ENCODE data around the gene RLF.

Gene RLF

GRCh38 chr1:40143891-40144575 lies 17.2 kb upstream of the RLF start:
- DNase-seq: peak; percentile 68
- in situ Hi-C loops (cut with HindIII; ENCODE audit: low pct_ligation_motif_present, low sequenced_read_pairs): no loop called here
- H3K36me3 ChIP-seq (replicated peaks): no peaks in the 10 kb centered on the region
- no peak overlapping the region for H3K4me3 ChIP-seq (ENCODE audit: low read depth, low read length)
- H3K27ac ChIP-seq: no peak overlapping the region
- peak; percentile 86 for TF ChIP-seq CTCF (IDR thresholded peaks at IDR 0.05; ENCODE audit: low read depth, low read length, missing control alignments)
- peaks cover 12% of the 10 kb centered on the region for H3K27me3 ChIP-seq (replicated peaks)

GRCh38 chr1:40151457-40152079 lies 9.6 kb upstream of the RLF start:
- H3K36me3 ChIP-seq (replicated peaks): no peaks in the 10 kb centered on the region
- in situ Hi-C loops (cut with HindIII; ENCODE audit: low pct_ligation_motif_present, low sequenced_read_pairs): no loop called here
- no peak for TF ChIP-seq CTCF (IDR thresholded peaks at IDR 0.05; ENCODE audit: low read depth, low read length, missing control alignments)
- no peak overlapping the region for H3K27ac ChIP-seq
- peaks cover 4% of the 10 kb centered on the region for H3K27me3 ChIP-seq (replicated peaks)
- no peak for DNase-seq
- H3K4me3 ChIP-seq (ENCODE audit: low read depth, low read length): no peak overlapping the region

DNA sequence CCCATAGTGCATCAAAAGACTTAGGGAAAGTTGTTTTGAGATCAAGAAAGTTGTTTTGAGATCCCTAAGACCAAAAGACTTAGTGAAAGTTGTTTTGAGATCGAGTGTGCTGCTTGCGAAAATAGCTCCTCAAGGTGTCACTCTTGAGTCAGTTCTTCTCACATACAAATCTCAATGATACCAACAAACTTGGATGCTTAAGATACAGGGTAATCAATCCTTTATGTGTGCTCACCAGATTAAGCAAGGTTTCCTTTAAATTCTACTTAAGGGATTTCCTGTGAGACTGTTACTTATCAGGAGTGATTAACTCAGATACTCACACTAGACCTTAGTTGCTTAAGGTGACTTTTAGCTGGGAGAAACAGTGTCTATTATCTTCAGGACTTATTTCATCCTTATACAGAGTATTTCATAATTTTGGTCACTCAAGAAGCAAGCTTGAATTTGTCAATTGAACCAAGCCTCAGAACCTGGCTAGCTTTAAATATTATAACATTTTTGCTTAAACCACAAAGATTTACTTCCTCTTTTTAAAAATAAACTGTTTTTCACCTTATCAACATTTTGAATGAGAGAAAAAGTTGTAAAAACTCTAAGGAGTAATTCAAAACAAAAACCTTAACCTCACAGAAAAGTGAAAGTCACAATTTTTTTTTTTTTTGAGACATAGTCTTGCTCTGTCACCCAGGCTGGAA lies 8.0 kb upstream of the RLF start:
- in situ Hi-C loops (cut with HindIII; ENCODE audit: low pct_ligation_motif_present, low sequenced_read_pairs): no loop called here
- no peak overlapping the region for H3K27ac ChIP-seq
- TF ChIP-seq CTCF (IDR thresholded peaks at IDR 0.05; ENCODE audit: low read depth, low read length, missing control alignments): peak; percentile 74
- H3K36me3 ChIP-seq (replicated peaks): no peaks in the 10 kb centered on the region
- DNase-seq: peak; percentile 46
- H3K4me3 ChIP-seq (ENCODE audit: low read depth, low read length): no peak overlapping the region
- no peaks in the 10 kb centered on the region for H3K27me3 ChIP-seq (replicated peaks)

GRCh38 chr1:40155135-40155534 lies 6.1 kb upstream of the RLF start:
- TF ChIP-seq CTCF (IDR thresholded peaks at IDR 0.05; ENCODE audit: low read depth, low read length, missing control alignments): no peak
- in situ Hi-C loops (cut with HindIII; ENCODE audit: low pct_ligation_motif_present, low sequenced_read_pairs): no loop called here
- DNase-seq: no peak
- Histone ChIP-seq H3K4me3 (ENCODE audit: low read depth, low read length) (no peak overlapping the region), H3K36me3 (replicated peaks) (no peaks in the 10 kb centered on the region), H3K27ac (no peak overlapping the region), H3K27me3 (replicated peaks) (no peaks in the 10 kb centered on the region)

DNA sequence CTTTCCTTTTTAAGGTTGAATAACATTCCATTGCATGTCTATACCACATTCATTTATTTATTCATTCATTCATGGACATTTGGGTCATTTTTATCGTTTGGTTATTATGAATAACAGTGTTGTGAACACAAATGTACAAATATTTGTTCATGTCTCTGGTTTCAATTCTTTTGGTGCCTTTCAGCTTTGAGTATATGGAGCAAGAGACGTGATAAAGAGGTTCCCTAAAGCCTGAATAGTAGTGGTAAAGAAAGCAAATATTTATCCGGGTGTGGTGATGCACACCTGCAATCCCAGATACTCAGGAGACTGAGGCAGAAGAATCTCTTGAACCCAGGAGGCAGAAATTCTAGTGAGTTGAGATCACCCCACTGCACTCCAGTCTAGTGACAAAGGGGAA lies 5.3 kb upstream of the RLF start:
- H3K27ac ChIP-seq: no peak overlapping the region
- DNase-seq: no peak
- no peaks in the 10 kb centered on the region for H3K36me3 ChIP-seq (replicated peaks)
- no peak for TF ChIP-seq CTCF (IDR thresholded peaks at IDR 0.05; ENCODE audit: low read depth, low read length, missing control alignments)
- no peaks in the 10 kb centered on the region for H3K27me3 ChIP-seq (replicated peaks)
- in situ Hi-C loops (cut with HindIII; ENCODE audit: low pct_ligation_motif_present, low sequenced_read_pairs): no loop called here
- H3K4me3 ChIP-seq (ENCODE audit: low read depth, low read length): no peak overlapping the region

All from brain microvascular endothelial cell (primary cell).